GM21528 (cell line): ENCODE measurements around the gene ASAP3.

Experiments used
- ATAC-seq: cut with Tn5 transposase; IDR thresholded peaks from one replicate; pipeline ENCODE4 v1.9.1; 2021; ENCODE audit warnings: mild to moderate bottlenecking, moderate library complexity; ENCODE audit not compliant: unreplicated experiment, low FRiP score

The ASAP3 gene

DNA sequence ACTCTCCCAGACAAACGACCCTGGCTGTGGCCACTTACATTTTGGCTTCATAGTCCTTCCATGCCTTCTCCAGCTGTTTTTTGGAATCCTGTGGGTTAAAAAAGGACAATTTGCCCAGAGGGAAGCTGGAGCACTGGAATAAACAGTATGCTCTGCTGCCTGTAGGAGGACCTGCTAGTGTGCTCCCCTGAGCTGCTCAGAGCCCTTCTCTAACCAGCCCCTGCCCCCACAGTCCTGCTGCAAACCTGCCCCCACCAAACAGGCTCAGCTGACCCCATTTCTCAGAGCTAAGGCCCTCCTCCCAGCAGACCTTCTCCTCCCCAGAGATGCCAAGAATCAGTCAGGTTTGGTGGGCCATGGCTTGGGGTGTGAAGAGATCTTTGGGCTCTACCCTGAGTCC lies 32.5 kb downstream of the ASAP3 start:
- no peak for ATAC-seq

DNA sequence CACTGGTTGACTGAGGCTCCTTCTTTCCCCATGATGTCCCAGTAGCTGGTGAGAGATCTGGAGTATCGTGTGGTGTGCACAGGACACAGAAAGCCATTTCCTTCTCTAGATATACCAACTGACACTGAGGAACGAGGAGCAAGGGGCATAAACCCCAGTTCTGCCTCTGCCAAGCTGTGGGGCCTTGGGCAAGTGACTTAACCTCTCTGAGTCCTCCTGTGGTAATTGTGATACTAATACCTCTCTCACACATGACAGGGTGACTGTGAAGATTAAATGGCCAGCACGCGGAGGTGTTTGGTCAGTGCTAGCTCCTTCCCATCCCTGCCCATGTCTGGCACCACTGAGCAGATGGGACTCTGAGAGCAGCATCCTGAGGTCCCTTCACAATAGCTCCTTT lies 33.1 kb downstream of the ASAP3 start:
- no peak for ATAC-seq

- ATAC-seq = no peak
These were observed 34.0 kb downstream of the ASAP3 start for GRCh38 chr1:23449958-23450357.

DNA sequence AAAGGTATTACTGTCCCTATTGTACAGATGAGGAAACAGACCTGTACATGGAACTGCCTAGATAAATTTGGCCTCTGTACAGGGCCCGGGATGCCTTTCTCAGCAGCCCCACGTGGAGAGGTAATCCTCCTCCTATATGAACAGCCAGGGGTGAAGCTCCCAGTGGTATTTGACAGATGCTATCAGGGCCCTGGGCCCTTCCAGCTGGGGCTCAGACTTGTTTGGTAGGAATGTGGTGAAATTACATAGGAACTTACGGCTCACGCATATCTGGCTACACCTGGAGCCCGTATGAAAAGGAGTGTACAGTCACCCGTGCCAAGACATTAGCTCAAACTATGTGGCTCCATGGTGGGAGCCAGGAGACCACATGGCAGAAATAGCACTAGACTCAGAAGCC lies 34.7 kb downstream of the ASAP3 start:
- ATAC-seq = no peak

DNA sequence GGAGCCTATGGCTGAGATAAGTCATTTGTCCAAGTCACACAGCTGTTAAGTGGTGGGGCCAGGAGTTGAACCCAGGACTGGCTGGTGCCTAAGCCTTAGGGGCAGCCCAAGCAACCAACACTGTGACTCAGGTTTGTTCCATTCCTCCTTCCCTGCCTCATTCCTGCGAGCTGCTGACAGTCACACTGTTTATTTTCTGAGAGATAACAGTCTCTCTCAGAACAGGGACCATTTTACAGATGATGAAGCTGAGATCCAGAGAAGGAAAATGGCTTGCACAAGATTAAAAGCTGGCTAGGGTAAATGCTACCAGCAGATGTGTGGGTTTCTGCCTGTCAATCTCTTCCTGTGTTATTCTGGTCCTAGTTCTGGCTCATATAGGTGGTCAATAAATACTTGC lies 35.1 kb downstream of the ASAP3 start:
- no peak for ATAC-seq

DNA sequence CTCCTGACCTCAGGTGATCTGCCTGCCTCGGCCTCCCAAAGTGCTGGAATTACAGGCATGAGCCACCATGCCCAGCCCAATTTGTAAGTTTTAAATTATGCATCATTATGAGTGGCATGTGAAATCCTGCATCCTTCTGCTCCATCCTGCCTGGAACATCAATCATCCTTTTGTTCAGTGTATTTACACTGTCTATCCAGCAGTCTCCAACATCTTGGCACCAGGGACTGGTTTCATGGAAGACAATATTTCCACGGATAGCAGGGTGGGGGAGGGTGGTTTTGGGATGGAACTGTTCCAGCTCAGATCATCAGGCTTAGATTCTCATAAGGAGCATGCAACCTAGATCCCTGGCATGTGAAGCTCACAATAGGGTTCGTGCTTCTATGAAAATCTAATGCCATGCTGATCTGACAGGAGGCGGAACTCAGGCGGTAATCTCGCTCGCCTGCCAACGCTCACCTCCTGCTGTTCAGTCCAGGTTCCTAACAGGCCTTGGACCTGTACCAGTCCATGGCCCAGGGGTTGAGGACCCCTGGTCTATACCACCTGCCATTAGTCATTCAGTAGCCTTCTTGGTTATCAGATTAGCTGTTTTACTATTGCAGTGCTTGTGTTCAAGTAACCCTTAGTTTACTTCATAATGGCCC lies 37.2 kb downstream of the ASAP3 start:
- no peak for ATAC-seq

GRCh38 chr1:23444596-23445390 lies 39.2 kb downstream of the ASAP3 start:
- ATAC-seq = no peak

DNA sequence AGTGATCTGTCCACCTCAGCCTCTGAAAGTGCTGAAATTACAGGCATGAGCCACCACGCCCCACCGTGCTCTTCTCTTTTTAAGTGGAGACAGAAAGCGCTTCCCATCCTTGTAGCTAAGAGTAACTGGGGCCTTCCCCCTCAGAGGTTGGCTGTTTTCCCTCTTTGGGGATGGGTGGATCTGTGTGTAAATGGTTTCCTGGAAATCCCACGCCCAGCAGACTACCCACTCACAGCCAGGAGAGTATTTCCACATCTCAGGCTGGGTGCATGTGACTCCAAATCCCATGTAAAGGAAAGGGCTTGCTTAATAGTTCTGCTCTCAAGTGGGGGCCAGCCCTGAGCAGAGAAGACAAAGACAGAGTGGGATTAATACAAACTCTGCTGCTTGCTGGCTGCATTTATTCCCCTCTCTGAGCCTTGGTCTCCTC lies 39.9 kb downstream of the ASAP3 start:
- no peak for ATAC-seq

GRCh38 chr1:23442751-23443150 lies 41.2 kb downstream of the ASAP3 start:
- ATAC-seq = no peak

GRCh38 chr1:23441446-23442148 lies 42.4 kb downstream of the ASAP3 start:
- ATAC-seq = no peak

DNA sequence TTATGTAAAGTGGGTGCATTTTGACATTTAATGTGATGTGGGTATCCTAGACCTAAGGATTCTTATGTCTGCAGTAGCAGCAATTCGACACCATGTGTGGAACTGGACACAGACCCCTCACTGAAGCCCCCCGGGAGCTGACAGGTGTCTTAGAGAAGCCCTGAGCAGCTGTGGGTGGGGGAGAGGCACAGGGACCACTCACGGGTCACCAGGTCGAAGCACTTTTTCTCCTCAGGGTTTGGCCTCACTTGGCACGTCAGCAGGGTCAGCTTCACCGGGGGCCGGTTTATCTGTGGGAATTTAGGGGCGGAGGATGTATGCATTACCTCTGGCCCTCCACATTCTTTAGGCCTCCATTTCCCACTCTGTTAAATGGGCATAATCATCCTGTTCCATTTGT lies 45.4 kb downstream of the ASAP3 start:
- no peak for ATAC-seq

- ATAC-seq = no peak
These were observed 46.7 kb downstream of the ASAP3 start for GRCh38 chr1:23437355-23437664.

DNA sequence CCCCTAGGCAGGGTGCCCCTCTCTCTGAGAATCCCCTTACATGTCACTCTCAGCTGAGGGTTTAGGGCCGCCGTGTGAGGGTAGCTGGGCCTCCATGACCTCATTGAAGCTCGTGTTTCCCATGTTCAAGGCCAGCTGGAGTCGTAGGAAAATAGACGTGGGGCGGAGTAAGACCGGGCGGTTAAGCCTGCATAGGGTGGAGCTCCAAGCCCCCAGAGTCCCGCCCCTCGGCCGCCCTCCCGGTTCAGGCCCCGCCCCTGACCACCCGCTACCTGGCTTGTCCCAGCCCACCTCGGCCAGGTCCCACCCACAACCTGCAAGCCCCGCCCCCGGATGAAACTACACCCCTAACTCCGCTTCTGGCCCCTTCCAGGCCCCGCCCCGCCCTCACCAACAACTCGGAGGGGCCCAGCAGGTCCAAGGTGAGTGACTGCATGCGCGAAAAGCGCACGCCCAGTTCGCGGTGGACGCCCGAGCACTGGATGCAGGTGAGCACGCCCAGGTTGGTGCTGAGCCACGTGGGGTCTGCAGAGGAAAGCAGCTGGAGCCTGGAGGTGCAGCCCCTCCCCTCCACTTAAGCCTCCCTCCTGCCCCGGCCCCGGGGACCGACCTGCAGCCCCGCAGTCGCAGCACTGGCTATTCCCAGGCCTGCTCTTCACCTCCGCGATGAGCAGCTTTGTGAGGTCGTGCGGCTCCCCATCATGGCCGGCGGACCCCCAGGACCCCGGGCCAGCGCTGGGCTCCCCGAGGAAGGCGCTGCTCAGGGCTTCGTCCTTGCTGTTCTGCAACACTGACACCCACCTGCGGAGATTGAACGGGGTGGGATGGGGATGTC lies 47.2 kb downstream of the ASAP3 start:
- ATAC-seq = no peak

- no peak for ATAC-seq
These were observed 49.7 kb downstream of the ASAP3 start for GRCh38 chr1:23434260-23434775.

GRCh38 chr1:23433122-23433521 lies 50.9 kb downstream of the ASAP3 start:
- no peak for ATAC-seq

GRCh38 chr1:23431431-23431830 lies 52.5 kb downstream of the ASAP3 start:
- ATAC-seq = no peak

DNA sequence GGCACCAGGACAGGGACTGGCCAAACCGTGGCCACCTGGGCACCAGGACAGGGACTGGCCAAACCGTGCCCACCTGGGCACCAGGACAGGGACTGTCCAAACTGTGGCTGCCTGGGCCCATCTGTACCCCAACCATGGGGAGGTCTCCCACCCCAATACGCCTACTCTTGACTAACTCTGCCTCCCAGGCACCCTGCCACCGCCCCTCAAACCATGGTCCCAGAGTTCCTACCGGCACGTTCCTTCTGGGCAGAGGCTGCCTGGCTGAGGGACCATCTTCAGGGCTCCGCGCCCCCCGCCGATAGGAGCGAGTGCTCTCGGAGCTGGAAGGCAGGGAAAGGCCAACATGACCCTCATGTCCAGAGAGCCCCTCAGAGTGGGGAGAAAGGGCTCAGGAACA lies 53.2 kb downstream of the ASAP3 start:
- ATAC-seq = no peak

DNA sequence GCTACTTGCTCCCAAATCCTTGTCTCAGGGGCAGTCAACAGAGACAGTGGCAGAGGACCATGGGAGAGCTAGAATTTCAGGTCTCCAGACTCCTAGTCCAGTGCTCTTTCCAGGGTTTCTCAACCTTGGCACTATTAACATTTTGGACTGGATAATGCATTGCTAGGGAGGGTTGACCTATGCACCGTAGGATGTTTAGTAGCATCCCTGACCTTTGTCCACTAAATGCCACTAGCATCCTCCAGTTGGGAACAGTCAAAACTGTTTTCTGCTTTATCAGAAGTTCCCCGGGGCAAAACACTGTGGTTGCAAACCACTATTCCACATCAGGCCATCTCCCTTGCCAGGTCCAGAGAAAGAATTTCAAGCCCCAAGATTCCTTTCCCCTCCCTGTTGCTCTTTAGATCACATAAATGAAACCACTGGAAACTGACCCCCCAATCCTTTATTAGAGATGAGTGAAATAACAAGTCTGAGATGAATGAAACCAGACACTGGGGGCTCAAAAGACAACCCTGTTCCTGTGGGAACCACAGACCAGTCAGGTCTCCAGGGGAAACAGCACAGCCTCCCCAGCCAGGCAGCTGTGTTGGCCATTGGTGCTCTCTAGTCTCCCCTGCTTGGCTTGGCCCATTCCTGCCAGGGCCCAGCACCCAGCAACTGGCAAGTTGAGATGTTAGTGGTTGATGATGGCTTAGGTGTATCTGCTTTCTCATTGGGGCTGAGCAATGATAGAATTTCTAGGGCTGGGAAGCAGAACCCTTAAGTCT lies 55.7 kb downstream of the ASAP3 start:
- no peak for ATAC-seq

DNA sequence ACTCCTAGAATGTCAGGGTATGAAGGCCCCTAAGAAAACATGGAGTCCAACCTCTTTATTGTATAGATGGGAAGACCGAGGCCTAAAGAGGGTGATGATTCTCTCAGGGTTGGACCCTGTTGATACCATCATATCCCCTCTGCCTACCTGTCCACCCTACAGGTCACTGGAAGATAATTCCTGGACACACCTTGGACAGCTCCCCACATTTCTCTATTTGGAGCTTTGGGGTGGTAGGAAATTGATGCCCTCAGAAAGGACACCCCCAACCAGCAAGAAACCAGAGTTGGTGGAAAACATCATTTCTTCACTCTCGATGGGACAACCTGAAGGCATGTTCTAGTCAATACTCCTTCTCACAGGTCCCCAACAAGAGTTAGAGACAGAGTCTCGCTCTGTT lies 56.4 kb downstream of the ASAP3 start:
- no peak for ATAC-seq

GRCh38 chr1:23426828-23427227 lies 57.2 kb downstream of the ASAP3 start:
- no peak for ATAC-seq
